CD14-positive monocyte (primary cell): Measurements from ENCODE around the gene ISLR2. TPM values are rescaled to one million over a fixed set of nuclear protein-coding genes. Genes with fewer than 3 reads are reported as not detected.
"Not testable (repeated sequence)": the region's sequence is repeated elsewhere in the genome, so short reads cannot be mapped to it uniquely, and the experiment has no call there.

Source experiments
- DNase-seq, 3 donors: peaks; one replicate each; pipeline ENCODE4 v3.0.0-alpha.2; 2011 to 2022
- H2AFZ ChIP-seq: 2 replicates; pipeline ENCODE4 v1.6.0; 2012; ENCODE audit warnings: mild to moderate bottlenecking, low read depth, low read length, inconsistent platforms; ENCODE audit not compliant: insufficient read depth, poor library complexity, severe bottlenecking
- H3K27ac ChIP-seq, 2 donors: 1 replicate in 1 of 2; 2 replicates in 1 of 2; pipeline ENCODE4 v1.5.1; 2012 to 2013; ENCODE audit warnings: low read length in 2 of 2, control low read depth in 1 of 2, inconsistent platforms in 1 of 2, low read depth in 1 of 2, mild to moderate bottlenecking in 1 of 2
- H3K27me3 ChIP-seq, 2 donors: one replicate each; pipeline versions ENCODE4 v1.6.0 to v1.6.1; 2011 to 2013; ENCODE audit warnings: low read length in 2 of 2; ENCODE audit not compliant: control insufficient read depth in 2 of 2, insufficient read depth in 2 of 2
- H3K36me3 ChIP-seq, 2 donors: replicated peaks in 1 of 2; 1 replicate in 1 of 2; 2 replicates in 1 of 2; pipeline versions ENCODE4 v1.5.1 to v1.6.1; 2012 to 2013; ENCODE audit warnings: low read length in 2 of 2, control low read depth in 1 of 2, inconsistent platforms in 1 of 2, mild to moderate bottlenecking in 1 of 2; ENCODE audit not compliant: insufficient read depth in 2 of 2, control insufficient read depth in 1 of 2
- H3K4me1 ChIP-seq, 2 donors: 1 replicate in 1 of 2; 2 replicates in 1 of 2; pipeline versions ENCODE4 v1.5.1 to v1.6.1; 2012 to 2013; ENCODE audit warnings: low read length in 2 of 2, control low read depth in 1 of 2, inconsistent platforms in 1 of 2, mild to moderate bottlenecking in 1 of 2, moderate library complexity in 1 of 2; ENCODE audit not compliant: insufficient read depth in 2 of 2, control insufficient read depth in 1 of 2
- H3K4me2 ChIP-seq: replicated peaks from 2 replicates; pipeline ENCODE3; 2012; ENCODE audit warnings: low read length, moderate library complexity, mild to moderate bottlenecking; ENCODE audit not compliant: poor library complexity, severe bottlenecking; ENCODE audit errors: extremely low read depth
- H3K4me3 ChIP-seq, 3 experiments: fragments of 200-600 bp in 1 of 3; sonication (generic) in 1 of 3; replicated peaks in 1 of 3; 1 replicate in 2 of 3; 2 replicates in 1 of 3; pipeline ENCODE4 v1.5.1; 2011 to 2013; ENCODE audit warnings: low read length in 3 of 3, mild to moderate bottlenecking in 3 of 3, control low read depth in 2 of 3, low read depth in 2 of 3, inconsistent platforms in 1 of 3, moderate library complexity in 1 of 3
- H3K79me2 ChIP-seq: 2 replicates; pipeline ENCODE4 v1.6.0; 2012; ENCODE audit warnings: mild to moderate bottlenecking, control low read depth, inconsistent platforms, low read length, moderate library complexity; ENCODE audit not compliant: insufficient read depth
- H3K9ac ChIP-seq: 2 replicates; pipeline ENCODE4 v1.6.0; 2017; ENCODE audit warnings: low read length, mild to moderate bottlenecking; ENCODE audit not compliant: insufficient read depth, poor library complexity, severe bottlenecking
- H3K9me3 ChIP-seq, 2 donors: replicated peaks in 1 of 2; 1 replicate in 1 of 2; 2 replicates in 1 of 2; pipeline versions ENCODE4 v1.5.1 to v1.6.1; 2012 to 2013; ENCODE audit warnings: low read length in 2 of 2, control low read depth in 1 of 2; ENCODE audit not compliant: control insufficient read depth in 1 of 2, insufficient read depth in 1 of 2
- H4K20me1 ChIP-seq: 2 replicates; pipeline ENCODE4 v1.6.0; 2012; ENCODE audit warnings: mild to moderate bottlenecking, low read length, control low read depth, moderate library complexity; ENCODE audit not compliant: insufficient read depth
- H3K27ac Mint-ChIP-seq, 7 donors: one replicate each; pipeline ENCODE4 v1.8.0; 2020; ENCODE audit warnings: mild to moderate bottlenecking in 7 of 7, mixed read lengths in 7 of 7, moderate library complexity in 6 of 7, inconsistent platforms in 2 of 7
- H3K27me3 Mint-ChIP-seq, 3 donors: one replicate each; pipeline ENCODE4 v1.8.0; 2021 to 2022; ENCODE audit warnings: low read depth in 3 of 3, mild to moderate bottlenecking in 3 of 3, mixed read lengths in 3 of 3, moderate library complexity in 3 of 3, inconsistent platforms in 1 of 3
- H3K36me3 Mint-ChIP-seq, 2 donors: one replicate each; pipeline ENCODE4 v1.8.0; 2020; ENCODE audit warnings: mixed read lengths in 2 of 2, inconsistent platforms in 1 of 2, mild to moderate bottlenecking in 1 of 2
- H3K4me1 Mint-ChIP-seq: one replicate; pipeline ENCODE4 v1.8.0; 2020; ENCODE audit warnings: mild to moderate bottlenecking, mixed read lengths
- H3K4me3 Mint-ChIP-seq, 2 donors: one replicate each; pipeline ENCODE4 v1.8.0; 2020; ENCODE audit warnings: mild to moderate bottlenecking in 2 of 2, mixed read lengths in 2 of 2, moderate library complexity in 1 of 2
- H3K9me3 Mint-ChIP-seq, 7 donors: one replicate each; pipeline ENCODE4 v1.8.0; 2020 to 2022; ENCODE audit warnings: mixed read lengths in 7 of 7, mild to moderate bottlenecking in 6 of 7, moderate library complexity in 6 of 7, inconsistent platforms in 2 of 7
- WGBS: methylation state at CpG from one replicate; pipeline ENCODE4 v1.1.5; 2013; ENCODE audit warnings: missing lambda C conversion rate; ENCODE audit not compliant: insufficient coverage; 5-methylcytosine and 5-hydroxymethylcytosine counted together
- intact Hi-C, 2 donors: fragments of 100-400 bp; cut with micrococcal nuclease; formaldehyde crosslinking; loops; one replicate each; pipeline versions ENCODE4 v1.15.0 to v1.15.1; 2023
- polyA minus RNA-seq: library from RNA; depleted of rRNA, polyadenylated mRNA; stranded (reverse); fragments of >200 nt; gene quantifications from 2 replicates; pipeline ENCODE4 v1.2.3, GENCODE V29; 2012
- polyA plus RNA-seq, 3 donors: library from polyadenylated mRNA; depleted of rRNA in 1 of 3; unstranded in 2 of 3; stranded (reverse) in 1 of 3; fragments of 300-500 nt in 2 of 3; fragments of >200 nt in 1 of 3; fragmentation: Illumina TruSeq in 2 of 3; gene quantifications; 1 replicate in 2 of 3; 2 replicates in 1 of 3; pipeline ENCODE4 v1.2.3, GENCODE V29; 2012 to 2021
- total RNA-seq, 12 experiments: library from RNA in 1 of 12; stranded (reverse) in 1 of 12; fragments of 120-200 nt in 1 of 12; gene quantifications; one replicate each; pipeline ENCODE4 v1.2.4 and lab custom pipeline; 2013 to 2026; ENCODE audit warnings: mixed read lengths in 6 of 12, inconsistent platforms in 1 of 12
- TF ChIP-seq, protein P1 (sequence below): fragments of 200-600 bp; IDR thresholded peaks from one replicate; pipeline ENCODE4 v1.8.0; 2022; ENCODE audit warnings: antibody characterized with exemption, mild to moderate bottlenecking

The ISLR2 gene, protein sequence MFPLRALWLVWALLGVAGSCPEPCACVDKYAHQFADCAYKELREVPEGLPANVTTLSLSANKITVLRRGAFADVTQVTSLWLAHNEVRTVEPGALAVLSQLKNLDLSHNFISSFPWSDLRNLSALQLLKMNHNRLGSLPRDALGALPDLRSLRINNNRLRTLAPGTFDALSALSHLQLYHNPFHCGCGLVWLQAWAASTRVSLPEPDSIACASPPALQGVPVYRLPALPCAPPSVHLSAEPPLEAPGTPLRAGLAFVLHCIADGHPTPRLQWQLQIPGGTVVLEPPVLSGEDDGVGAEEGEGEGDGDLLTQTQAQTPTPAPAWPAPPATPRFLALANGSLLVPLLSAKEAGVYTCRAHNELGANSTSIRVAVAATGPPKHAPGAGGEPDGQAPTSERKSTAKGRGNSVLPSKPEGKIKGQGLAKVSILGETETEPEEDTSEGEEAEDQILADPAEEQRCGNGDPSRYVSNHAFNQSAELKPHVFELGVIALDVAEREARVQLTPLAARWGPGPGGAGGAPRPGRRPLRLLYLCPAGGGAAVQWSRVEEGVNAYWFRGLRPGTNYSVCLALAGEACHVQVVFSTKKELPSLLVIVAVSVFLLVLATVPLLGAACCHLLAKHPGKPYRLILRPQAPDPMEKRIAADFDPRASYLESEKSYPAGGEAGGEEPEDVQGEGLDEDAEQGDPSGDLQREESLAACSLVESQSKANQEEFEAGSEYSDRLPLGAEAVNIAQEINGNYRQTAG
- total RNA-seq (2013), result not detected
- polyA plus RNA-seq, result not detected
- not detected in 2 replicates for polyA minus RNA-seq
- 0 to 3.7 (median 0) reads per million in 11 experiments for total RNA-seq (lab: John Stamatoyannopoulos, UW)

DNA sequence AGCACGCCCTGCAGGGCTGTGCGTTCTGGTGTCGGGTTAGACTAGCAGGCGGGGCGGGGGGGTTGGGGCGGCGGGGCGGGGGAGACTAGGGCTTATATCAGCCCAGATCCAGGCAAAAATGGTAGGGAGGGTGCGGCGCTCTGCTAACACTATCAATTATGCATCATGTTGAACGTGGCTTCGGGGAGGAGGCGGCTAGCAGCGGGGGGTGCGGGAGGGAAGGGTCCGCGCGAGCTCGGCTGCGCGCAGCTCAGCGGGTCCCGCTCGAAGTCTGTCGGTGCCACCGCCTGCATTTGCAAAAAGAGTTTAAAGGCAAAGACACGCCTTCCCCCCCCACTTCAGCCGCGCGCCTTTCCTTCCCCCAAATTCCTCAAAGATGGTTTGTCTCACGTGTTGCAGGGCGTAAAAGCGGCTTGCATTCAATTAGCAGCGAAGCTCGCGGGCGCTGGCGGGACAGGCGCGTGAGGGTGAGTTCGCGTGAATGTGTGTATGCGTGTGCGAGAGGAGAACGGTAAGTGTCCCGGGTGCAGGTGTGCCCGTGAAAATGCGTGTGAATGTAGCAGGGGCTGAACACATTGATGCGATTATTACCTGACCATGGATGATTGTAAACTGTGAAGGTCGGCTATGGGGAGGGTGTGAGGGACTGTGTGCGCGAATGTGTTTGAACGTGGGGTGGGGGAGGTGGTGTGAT is at the start of gene ISLR2:
Gene ISLR2, plus strand, starts transcription at position 432 of the 694 bp plus-strand sequence. CDS start 2,169 bp downstream, outside the sequence.
- Mint-ChIP-seq H3K4me1 (peaks cover 20% of the 10 kb centered on the region), H3K27ac (no peak within 1 kb of the TSS), H3K36me3 (no peaks in the 10 kb centered on the region), H3K4me3 (peak within 1 kb of the TSS in 1 of 2 donors; percentile 87), H3K27me3 (peaks cover 85 to 96% (median 93%) of the 10 kb centered on the region in 3 donors), H3K9me3 (peaks cover 0 to 25% (median 2%) of the 10 kb centered on the region in 7 donors)
- H3K27me3 ChIP-seq, result peaks cover 38 to 91% of the 10 kb centered on the region in 2 donors
- intact Hi-C loops, result no loop called here
- no peak within 1 kb of the TSS for H3K27ac ChIP-seq
- no peaks in the 10 kb centered on the region for H3K36me3 ChIP-seq
- no peak within 1 kb of the TSS for H3K4me3 ChIP-seq
- DNase-seq, result no peak
- H3K9ac ChIP-seq, result no peak within 1 kb of the TSS
- H4K20me1 ChIP-seq, result no peaks in the 10 kb centered on the region
- 2% methylated on average over 32 of the region's 53 CpGs for WGBS
- H3K79me2 ChIP-seq, result no peaks in the 10 kb centered on the region
- H3K4me1 ChIP-seq, result peaks cover 7 to 8% of the 10 kb centered on the region in 2 donors
- no peak within 1 kb of the TSS for H2AFZ ChIP-seq
- H3K9me3 ChIP-seq, result peaks cover 0 to 26% of the 10 kb centered on the region in 2 donors
- H3K4me2 ChIP-seq, result no peak within 1 kb of the TSS
- TF ChIP-seq, protein P1, sequence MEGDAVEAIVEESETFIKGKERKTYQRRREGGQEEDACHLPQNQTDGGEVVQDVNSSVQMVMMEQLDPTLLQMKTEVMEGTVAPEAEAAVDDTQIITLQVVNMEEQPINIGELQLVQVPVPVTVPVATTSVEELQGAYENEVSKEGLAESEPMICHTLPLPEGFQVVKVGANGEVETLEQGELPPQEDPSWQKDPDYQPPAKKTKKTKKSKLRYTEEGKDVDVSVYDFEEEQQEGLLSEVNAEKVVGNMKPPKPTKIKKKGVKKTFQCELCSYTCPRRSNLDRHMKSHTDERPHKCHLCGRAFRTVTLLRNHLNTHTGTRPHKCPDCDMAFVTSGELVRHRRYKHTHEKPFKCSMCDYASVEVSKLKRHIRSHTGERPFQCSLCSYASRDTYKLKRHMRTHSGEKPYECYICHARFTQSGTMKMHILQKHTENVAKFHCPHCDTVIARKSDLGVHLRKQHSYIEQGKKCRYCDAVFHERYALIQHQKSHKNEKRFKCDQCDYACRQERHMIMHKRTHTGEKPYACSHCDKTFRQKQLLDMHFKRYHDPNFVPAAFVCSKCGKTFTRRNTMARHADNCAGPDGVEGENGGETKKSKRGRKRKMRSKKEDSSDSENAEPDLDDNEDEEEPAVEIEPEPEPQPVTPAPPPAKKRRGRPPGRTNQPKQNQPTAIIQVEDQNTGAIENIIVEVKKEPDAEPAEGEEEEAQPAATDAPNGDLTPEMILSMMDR, result no peak

DNA sequence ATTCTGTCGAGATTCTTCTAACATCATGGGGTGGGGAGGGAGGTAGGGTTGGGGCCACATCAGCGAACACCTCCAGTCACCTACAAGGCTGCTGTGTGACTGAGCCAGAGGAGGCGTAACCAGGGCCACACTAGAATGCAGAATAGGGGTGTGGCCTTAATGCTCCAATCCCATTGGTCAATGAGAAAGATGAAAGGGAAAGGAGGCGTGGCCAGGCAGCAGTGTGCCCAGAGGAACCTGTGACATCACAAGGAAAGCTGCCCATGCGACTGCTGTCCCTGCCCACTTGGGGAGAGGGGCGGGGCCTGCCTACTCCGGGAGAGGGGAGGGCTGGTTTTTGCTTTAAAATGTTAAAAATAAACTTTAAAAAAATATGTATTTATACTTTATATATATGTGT is 47.9 kb upstream of the ISLR2 start, which contains the start of gene GOLGA6A:
Gene GOLGA6A, minus strand, starts transcription at position 101 of the 400 bp plus-strand sequence. Its CDS starts 41 bp downstream, at position 60.
- not testable (repeated sequence) for H3K27ac ChIP-seq

DNA sequence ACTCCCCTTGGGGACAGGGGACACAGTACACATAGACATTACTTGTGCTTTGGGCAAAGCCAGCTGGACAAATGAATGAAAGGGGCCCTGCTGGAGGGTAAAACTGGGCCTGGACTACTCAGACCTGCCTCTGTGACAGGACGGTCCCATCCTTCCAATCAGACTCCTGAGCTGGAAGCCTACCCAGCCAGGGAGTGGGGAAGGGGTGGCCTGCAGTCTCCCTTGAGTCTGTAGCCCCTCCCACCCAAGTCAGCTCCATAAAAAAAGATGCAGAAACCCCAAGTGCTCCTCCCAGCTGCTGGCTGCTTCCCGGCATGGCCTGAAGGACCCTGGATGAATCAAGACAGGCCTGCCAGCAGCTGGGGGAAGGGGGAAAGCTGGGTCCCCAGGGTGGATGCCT is 35.8 kb upstream of the ISLR2 start:
- DNase-seq, H3K9me3 ChIP-seq, H3K36me3 ChIP-seq, H3K4me2 ChIP-seq, H3K79me2 ChIP-seq, H3K27ac Mint-ChIP-seq, H3K27me3 Mint-ChIP-seq, H3K27ac ChIP-seq, H3K4me3 ChIP-seq, H4K20me1 ChIP-seq, H3K9me3 Mint-ChIP-seq, H3K27me3 ChIP-seq, H3K9ac ChIP-seq, intact Hi-C loops, H2AFZ ChIP-seq, H3K4me3 Mint-ChIP-seq, H3K4me1 Mint-ChIP-seq, H3K36me3 Mint-ChIP-seq, H3K4me1 ChIP-seq: not testable (repeated sequence)
- WGBS, result no CpG with 5 or more reads among the region's 2 CpGs

More for the DNA sequence above, 47.9 kb upstream of the ISLR2 start, which contains the start of gene GOLGA6A:
- H4K20me1 ChIP-seq, H3K36me3 Mint-ChIP-seq, H3K27ac Mint-ChIP-seq, H3K79me2 ChIP-seq, H3K4me3 ChIP-seq, DNase-seq, H3K4me3 Mint-ChIP-seq, H3K36me3 ChIP-seq, H3K27me3 ChIP-seq, H3K4me1 ChIP-seq, H3K4me2 ChIP-seq, H3K9ac ChIP-seq, H3K9me3 ChIP-seq, intact Hi-C loops, H3K4me1 Mint-ChIP-seq, H3K27me3 Mint-ChIP-seq, H2AFZ ChIP-seq, H3K9me3 Mint-ChIP-seq: not testable (repeated sequence)
- no CpG with 5 or more reads among the region's 7 CpGs for WGBS
